B cell (primary cell): ENCODE measurements around the gene BCL2. TPM values are rescaled to one million over a fixed set of nuclear protein-coding genes. Genes with fewer than 3 reads are reported as not detected.

Experiments used
- ATAC-seq: fragments of 200-7000 bp; cut with Tn5 transposase; one replicate; pipeline ENCODE4 v1.10.0; 2021; ENCODE audit warnings: low read depth, mild to moderate bottlenecking, moderate number of reproducible peaks, moderate library complexity
- CTCF ChIA-PET: fragments of 350-600 bp; sonication (Branson Sonifier 250); formaldehyde crosslinking; loops from one replicate; lab custom pipeline; 2021; ENCODE audit warnings: antibody characterized with exemption, inconsistent platforms; lab: Charles Lee
- POLR2A ChIA-PET: fragments of 350-600 bp; sonication (Branson Sonifier 250); formaldehyde crosslinking; loops from one replicate; lab custom pipeline; 2021; ENCODE audit warnings: antibody characterized with exemption; lab: Charles Lee
- DNase-seq: peaks from one replicate; pipeline ENCODE4 v3.0.0; 2013
- H2AFZ ChIP-seq: 2 replicates; pipeline ENCODE4 v1.6.1; 2012; ENCODE audit warnings: mild to moderate bottlenecking, low read depth, low read length; ENCODE audit not compliant: insufficient read depth, poor library complexity, severe bottlenecking
- H3K27ac ChIP-seq, 2 donors: 1 replicate in 1 of 2; 2 replicates in 1 of 2; pipeline ENCODE4 v1.5.1; 2012 to 2013; ENCODE audit warnings: low read length in 2 of 2, mild to moderate bottlenecking in 2 of 2, moderate library complexity in 1 of 2
- H3K27me3 ChIP-seq, 4 experiments: fragments of 200-600 bp in 1 of 4; sonication (generic) in 1 of 4; replicated peaks in 1 of 4; 1 replicate in 2 of 4; 2 replicates in 2 of 4; pipeline versions ENCODE4 v1.6.1 to v1.7.0; 2013 to 2016; ENCODE audit warnings: low read length in 3 of 4, mild to moderate bottlenecking in 2 of 4, mixed read lengths in 1 of 4, moderate library complexity in 1 of 4; ENCODE audit not compliant: insufficient read depth in 4 of 4, control insufficient read depth in 3 of 4; ENCODE audit errors: control extremely low read depth in 1 of 4
- H3K36me3 ChIP-seq, 2 experiments: replicated peaks in 1 of 2; 1 replicate in 1 of 2; 2 replicates in 1 of 2; pipeline versions ENCODE4 v1.6.1 to v1.7.1; 2013; ENCODE audit warnings: low read length in 1 of 2; ENCODE audit not compliant: insufficient read depth in 2 of 2, control insufficient read depth in 1 of 2; ENCODE audit errors: control extremely low read depth in 1 of 2, extremely low read depth in 1 of 2
- H3K4me1 ChIP-seq, 2 donors: fragments of 200-600 bp in 1 of 2; sonication (generic) in 1 of 2; 1 replicate in 1 of 2; 2 replicates in 1 of 2; pipeline versions ENCODE4 v1.5.1 to v1.6.1; 2013 to 2017; ENCODE audit warnings: low read length in 2 of 2; ENCODE audit not compliant: control insufficient read depth in 2 of 2, insufficient read depth in 2 of 2
- H3K4me2 ChIP-seq: replicated peaks from 2 replicates; pipeline ENCODE3; 2012; ENCODE audit warnings: mild to moderate bottlenecking, low read depth, low read length; ENCODE audit not compliant: poor library complexity, severe bottlenecking
- H3K4me3 ChIP-seq, 5 experiments: fragments of 200-600 bp in 1 of 5; sonication (generic) in 1 of 5; 1 replicate in 3 of 5; 2 replicates in 2 of 5; pipeline versions ENCODE4 v1.5.1 to v1.7.0; 2011 to 2016; ENCODE audit warnings: low read length in 4 of 5, mild to moderate bottlenecking in 4 of 5, low read depth in 2 of 5, control low read depth in 1 of 5, moderate library complexity in 1 of 5; ENCODE audit not compliant: insufficient read depth in 1 of 5; ENCODE audit errors: control extremely low read depth in 1 of 5, extremely low read depth in 1 of 5
- H3K79me2 ChIP-seq: fragments of 200-600 bp; sonication (generic); one replicate; pipeline ENCODE4 v1.6.0; 2016; ENCODE audit warnings: low read length; ENCODE audit not compliant: control insufficient read depth, insufficient read depth
- H3K9ac ChIP-seq: fragments of 200-600 bp; sonication (generic); 2 replicates; pipeline ENCODE4 v1.6.1; 2017; ENCODE audit warnings: mild to moderate bottlenecking, low read length, moderate library complexity
- H3K9me3 ChIP-seq, 3 donors: one replicate each; pipeline versions ENCODE4 v1.6.1 to v1.7.1; 2013; ENCODE audit warnings: low read length in 2 of 3; ENCODE audit not compliant: control insufficient read depth in 2 of 3, insufficient read depth in 1 of 3; ENCODE audit errors: control extremely low read depth in 1 of 3
- H4K20me1 ChIP-seq: 2 replicates; pipeline ENCODE4 v1.6.0; 2012; ENCODE audit warnings: mild to moderate bottlenecking, low read length; ENCODE audit not compliant: insufficient read depth, control insufficient read depth, poor library complexity, severe bottlenecking
- H3K27ac Mint-ChIP-seq: one replicate; pipeline ENCODE4 v1.8.0; 2021; ENCODE audit warnings: mixed read lengths
- H3K27me3 Mint-ChIP-seq: one replicate; pipeline ENCODE4 v1.8.0; 2021; ENCODE audit warnings: mixed read lengths
- H3K4me1 Mint-ChIP-seq: one replicate; pipeline ENCODE4 v1.8.0; 2021; ENCODE audit warnings: mixed read lengths
- H3K4me3 Mint-ChIP-seq: one replicate; pipeline ENCODE4 v1.8.0; 2021; ENCODE audit warnings: mixed read lengths
- H3K9me3 Mint-ChIP-seq: one replicate; pipeline ENCODE4 v1.8.0; 2022; ENCODE audit warnings: mixed read lengths; ENCODE audit not compliant: insufficient read depth
- CTCF ChIP-seq: fragments of 200-600 bp; IDR thresholded peaks from one replicate; pipeline ENCODE4 v1.8.0; 2022; ENCODE audit warnings: antibody characterized with exemption, mild to moderate bottlenecking
- EZH2 ChIP-seq: IDR thresholded peaks from 2 replicates; pipeline ENCODE4 v1.6.1; 2012; ENCODE audit warnings: borderline replicate concordance, low read depth, mild to moderate bottlenecking, moderate library complexity, low read length; ENCODE audit not compliant: insufficient read depth, poor library complexity, severe bottlenecking
- WGBS: methylation state at CpG from one replicate; pipeline ENCODE4 v1.1.5; 2013; ENCODE audit warnings: missing lambda C conversion rate; ENCODE audit not compliant: insufficient coverage; 5-methylcytosine and 5-hydroxymethylcytosine counted together
- intact Hi-C: fragments of 100-400 bp; cut with micrococcal nuclease; formaldehyde crosslinking; loops from one replicate; pipeline ENCODE4 v1.10.0; 2022
- polyA plus RNA-seq: library from polyadenylated mRNA; depleted of rRNA; stranded (reverse); fragments of >200 nt; gene quantifications from 2 replicates; pipeline ENCODE4 v1.2.3, GENCODE V29; 2012
- total RNA-seq, 2 donors: library from RNA; stranded (reverse); fragments of 120-200 nt in 1 of 2; gene quantifications; 1 replicate in 1 of 2; 2 replicates in 1 of 2; pipeline versions ENCODE4 v1.2.3 to v1.2.4, GENCODE V29; 2013 to 2022

Gene BCL2
- total and polyA plus RNA-seq, 2 donors (not counting 1 experiment from before 2014, with no cell fraction given) = 27.6 to 144 TPM

GRCh38 chr18:63091671-63092364, 227.8 kb downstream of the BCL2 start:
- no peaks in the 10 kb centered on the region for H3K9me3 Mint-ChIP-seq
- WGBS = 96% methylated on average over 4 of the region's 4 CpGs
- Histone ChIP-seq H3K36me3 (no peaks in the 10 kb centered on the region), H3K79me2 (no peaks in the 10 kb centered on the region), H3K27me3 (peaks cover 0 to 3% (median 0%) of the 10 kb centered on the region in 4 experiments), H4K20me1 (no peaks in the 10 kb centered on the region), H3K9ac (no peak overlapping the region), H3K4me3 (no peak overlapping the region), H3K9me3 (no peaks in the 10 kb centered on the region), H3K27ac (no peak overlapping the region), H3K4me1 (no peaks in the 10 kb centered on the region), H2AFZ (no peak overlapping the region), H3K4me2 (no peak overlapping the region)
- ATAC-seq = no peak
- peaks cover 14% of the 10 kb centered on the region for H3K27me3 Mint-ChIP-seq
- H3K4me3 Mint-ChIP-seq = no peak overlapping the region
- DNase-seq = no peak
- intact Hi-C loops = no loop called here
- H3K27ac Mint-ChIP-seq = no peak overlapping the region
- ChIA-PET POLR2A (no interaction called here), CTCF (no interaction called here)
- H3K4me1 Mint-ChIP-seq = no peaks in the 10 kb centered on the region
- TF ChIP-seq EZH2 (no peak), CTCF (no peak)

- WGBS = 91% methylated on average over 10 of the region's 12 CpGs
- CTCF ChIA-PET = interaction anchor here (0.7 kb wide), 1 partner anchor 842 kb away, joined by 4 read pairs; no protein-coding TSS in a partner anchor
- H3K4me1 Mint-ChIP-seq = no peaks in the 10 kb centered on the region
Observed at GRCh38 chr18:63090334-63090733, 229.2 kb downstream of the BCL2 start.

More at GRCh38 chr18:63090334-63090733, 229.2 kb downstream of the BCL2 start:
- Mint-ChIP-seq H3K27me3 (peaks cover 14% of the 10 kb centered on the region), H3K9me3 (no peaks in the 10 kb centered on the region), H3K27ac (no peak overlapping the region), H3K4me3 (no peak overlapping the region)
- Histone ChIP-seq H3K9ac (no peak overlapping the region), H4K20me1 (no peaks in the 10 kb centered on the region), H3K4me1 (no peaks in the 10 kb centered on the region), H3K79me2 (no peaks in the 10 kb centered on the region), H2AFZ (no peak overlapping the region), H3K4me2 (no peak overlapping the region), H3K4me3 (no peak overlapping the region), H3K27ac (no peak overlapping the region), H3K36me3 (no peaks in the 10 kb centered on the region), H3K9me3 (no peaks in the 10 kb centered on the region), H3K27me3 (peaks cover 0 to 3% (median 0%) of the 10 kb centered on the region in 4 experiments)
- ATAC-seq (no peak), DNase-seq (no peak)
- POLR2A ChIA-PET = no interaction called here
- intact Hi-C loops = no loop called here
- TF ChIP-seq CTCF = no peak
- TF ChIP-seq EZH2 = no peak
